Prostate gland (tissue), 2 donors: ENCODE results near the gene ESPNL.

Source experiments
- CTCF ChIP-seq, 4 experiments: fragments of 200-600 bp in 2 of 4; fragments of 450-650 bp in 2 of 4; sonication (generic) in 2 of 4; IDR thresholded peaks; 1 replicate in 3 of 4; 2 replicates in 1 of 4; pipeline ENCODE4 v1.5.1; 2016 to 2019; ENCODE audit warnings: antibody characterized with exemption in 4 of 4, mild to moderate bottlenecking in 2 of 4, moderate library complexity in 2 of 4
- POLR2AphosphoS5 ChIP-seq: sonication (generic); formaldehyde crosslinking; IDR thresholded peaks from one replicate; pipeline ENCODE4 v1.6.1; 2017; ENCODE audit warnings: antibody characterized with exemption

DNA sequence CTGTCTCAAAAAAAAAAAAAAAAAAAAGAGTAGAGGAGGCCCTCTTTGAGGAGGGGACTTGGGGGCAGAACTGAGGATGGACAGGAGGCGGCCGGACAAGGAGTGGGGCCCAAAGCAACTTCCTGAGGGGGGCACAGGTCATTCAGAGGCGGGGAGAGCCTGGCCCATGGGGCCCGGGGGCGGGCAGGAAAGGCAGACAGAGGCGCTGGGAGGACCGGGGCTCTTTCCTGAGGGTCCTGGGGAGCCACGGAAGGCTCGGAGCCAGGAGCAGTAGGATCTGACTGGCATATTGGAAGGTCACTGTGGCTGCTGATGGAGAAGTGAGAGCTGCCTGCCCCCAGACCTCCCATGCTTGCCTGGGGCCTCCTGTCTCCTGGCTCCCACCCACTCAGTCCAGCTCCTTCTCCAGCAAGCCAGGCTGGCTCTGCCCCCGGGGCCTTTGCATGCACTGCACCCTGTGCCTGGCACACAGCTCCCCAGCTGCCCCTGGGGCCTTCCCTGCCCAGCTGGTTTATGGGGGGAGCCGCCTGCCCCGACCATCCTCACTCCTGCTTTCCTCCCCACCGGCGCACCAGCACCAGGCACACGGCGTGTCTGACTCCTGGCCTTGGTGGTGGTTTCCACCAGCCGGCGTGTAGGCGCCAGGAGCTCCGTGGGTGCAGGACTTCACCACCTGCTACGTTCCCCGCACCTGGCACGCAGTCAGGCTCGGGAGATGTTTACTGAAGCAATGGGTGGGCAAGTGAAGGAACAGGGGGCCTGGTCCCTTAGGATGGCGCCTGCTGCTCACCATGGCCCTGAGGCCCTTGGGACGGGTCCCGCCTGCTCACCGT is 5.6 kb downstream of the ESPNL start:
- no peak for TF ChIP-seq CTCF (IDR thresholded peaks at IDR 0.05)
- TF ChIP-seq POLR2AphosphoS5: no peak
